Measurements from ENCODE around the gene RGS13.

RGS13 gene

GRCh38 chr1:192627901-192628300, 8.0 kb upstream of the RGS13 start:
- DNase-seq = no peak

GRCh38 chr1:192628396-192629057, 7.4 kb upstream of the RGS13 start:
- no peak for DNase-seq

- no peak for DNase-seq
Observed at GRCh38 chr1:192629612-192630011, 6.3 kb upstream of the RGS13 start.

GRCh38 chr1:192630521-192631287, 5.2 kb upstream of the RGS13 start:
- DNase-seq = no peak

GRCh38 chr1:192631749-192632148, 4.2 kb upstream of the RGS13 start:
- no peak for DNase-seq

GRCh38 chr1:192632188-192632587, 3.8 kb upstream of the RGS13 start:
- no peak for DNase-seq

GRCh38 chr1:192632641-192633532, 3.1 kb upstream of the RGS13 start:
- no peak for DNase-seq

- DNase-seq = no peak
Observed at GRCh38 chr1:192633533-192634253, 2.3 kb upstream of the RGS13 start.

- DNase-seq = no peak
Observed at GRCh38 chr1:192635041-192635440, 906 bp upstream of the RGS13 start.

GRCh38 chr1:192639607-192640368, 3.8 kb downstream of the RGS13 start:
- no peak for DNase-seq

- DNase-seq = no peak
Observed at GRCh38 chr1:192652159-192652558, 16.2 kb downstream of the RGS13 start.

GRCh38 chr1:192654120-192654519, 18.2 kb downstream of the RGS13 start:
- no peak for DNase-seq

GRCh38 chr1:192654591-192655251, 18.8 kb downstream of the RGS13 start:
- no peak for DNase-seq

- DNase-seq = no peak
Observed at GRCh38 chr1:192657760-192658159, 21.8 kb downstream of the RGS13 start.

- no peak for DNase-seq
Observed at GRCh38 chr1:192658255-192658654, 22.3 kb downstream of the RGS13 start.

GRCh38 chr1:192660613-192661012, 24.7 kb downstream of the RGS13 start:
- DNase-seq = no peak

GRCh38 chr1:192668409-192668983, 32.5 kb downstream of the RGS13 start:
- peak; percentile 30 for DNase-seq

GRCh38 chr1:192669174-192669573, 33.2 kb downstream of the RGS13 start:
- DNase-seq = no peak

GRCh38 chr1:192675716-192676115, 39.8 kb downstream of the RGS13 start:
- no peak for DNase-seq

GRCh38 chr1:192678099-192678498, 42.2 kb downstream of the RGS13 start:
- no peak for DNase-seq

- DNase-seq = no peak
Observed at GRCh38 chr1:192682335-192682734, 46.4 kb downstream of the RGS13 start.
